GM21717 (cell line): Measurements from ENCODE around the gene SEPTIN5.

ENCODE experiments used
- ATAC-seq: cut with Tn5 transposase; IDR thresholded peaks from one replicate; pipeline ENCODE4 v1.9.1; 2021; ENCODE audit warnings: mild to moderate bottlenecking, moderate library complexity; ENCODE audit not compliant: unreplicated experiment

Gene SEPTIN5

DNA sequence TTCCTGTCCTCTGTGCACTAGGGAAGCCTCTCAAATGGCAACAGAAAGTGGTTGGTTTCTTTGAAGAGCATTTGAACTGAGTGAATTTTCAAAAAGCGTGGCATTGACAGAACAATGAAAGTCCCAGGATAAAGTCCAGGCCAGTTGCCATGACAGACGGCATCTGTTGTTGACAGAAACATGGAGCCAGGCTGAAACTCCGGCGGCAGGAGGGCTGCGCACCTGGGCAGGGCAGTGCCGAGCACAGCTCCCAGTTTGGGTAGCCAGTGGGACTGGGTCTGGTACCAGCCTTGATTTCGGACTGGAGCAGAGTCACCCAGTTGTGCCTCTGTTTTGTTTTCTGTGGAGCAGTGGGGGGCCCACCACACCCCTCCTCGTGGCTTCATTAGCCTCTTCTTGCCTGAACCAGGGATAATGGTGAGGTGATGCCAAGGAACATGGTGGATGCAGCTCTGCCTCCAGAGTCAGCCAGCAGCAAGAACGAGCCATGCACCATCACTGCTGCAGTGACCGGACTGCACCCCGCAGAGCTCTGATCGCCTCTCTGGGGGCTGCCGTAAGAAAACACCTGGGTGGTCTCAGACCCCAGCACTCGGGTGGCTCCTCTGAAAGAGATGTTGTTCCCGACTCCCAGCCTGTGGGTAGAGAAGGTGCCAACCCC is 9.8 kb upstream of the SEPTIN5 start:
- ATAC-seq: no peak

DNA sequence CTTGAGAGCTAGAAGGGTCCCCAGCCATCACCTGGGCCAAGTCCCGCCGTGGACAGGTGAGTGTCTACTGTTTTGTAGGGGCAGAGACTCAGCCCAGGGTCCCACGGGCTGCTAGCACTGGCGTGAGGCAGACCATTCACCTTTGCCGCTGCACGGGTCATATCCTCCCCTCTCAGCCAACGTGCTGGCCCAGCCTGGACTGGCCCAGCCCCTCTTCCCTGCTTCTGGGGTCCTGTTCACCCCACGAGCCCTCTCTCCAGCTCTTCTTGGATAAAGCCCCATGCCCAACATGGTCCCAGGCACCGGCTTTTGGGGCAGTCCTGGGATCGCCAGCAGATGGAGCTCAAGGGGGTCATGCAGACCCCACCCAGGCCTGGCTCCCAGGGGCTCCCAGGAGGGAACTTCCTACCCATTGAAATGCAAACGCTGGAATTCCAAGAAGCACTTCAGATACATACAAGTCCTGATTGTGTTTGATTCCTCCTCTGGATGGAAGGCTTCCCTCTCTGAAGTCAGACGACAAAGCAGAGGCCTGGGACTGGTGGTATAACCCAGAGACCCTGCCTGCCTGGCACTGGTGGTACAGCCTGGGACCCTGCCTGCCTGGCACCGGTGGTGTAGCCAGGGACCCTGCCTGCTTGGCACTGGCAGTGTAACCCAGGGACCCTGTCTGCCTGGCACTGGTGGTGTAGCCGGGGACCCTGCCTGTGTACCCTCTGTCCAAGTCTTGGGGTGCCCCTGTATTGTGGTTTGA is 8.9 kb upstream of the SEPTIN5 start:
- no peak for ATAC-seq

DNA sequence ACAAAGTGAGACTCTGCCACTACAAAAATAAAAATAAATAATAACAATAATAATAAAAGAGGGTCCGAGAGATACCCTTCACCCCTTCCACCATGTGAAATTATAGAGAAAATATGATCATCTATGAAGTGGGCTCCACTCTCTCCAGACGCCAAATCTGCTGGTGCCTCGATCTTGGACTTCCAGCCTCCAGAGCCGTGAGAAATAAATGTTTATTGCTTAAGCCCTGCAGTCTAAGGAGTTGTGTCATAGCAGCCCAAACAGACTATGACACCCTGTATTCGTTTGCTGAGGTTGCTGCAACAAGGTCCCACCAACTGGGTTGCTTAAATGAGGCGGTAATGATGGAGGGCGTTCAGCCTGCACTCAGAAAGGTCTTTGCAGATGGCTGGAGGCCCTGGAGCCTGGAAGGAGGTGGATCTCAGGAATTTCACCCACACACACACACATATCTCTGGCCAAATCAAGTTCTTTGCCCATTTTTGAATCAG is 7.6 kb upstream of the SEPTIN5 start:
- ATAC-seq: no peak

DNA sequence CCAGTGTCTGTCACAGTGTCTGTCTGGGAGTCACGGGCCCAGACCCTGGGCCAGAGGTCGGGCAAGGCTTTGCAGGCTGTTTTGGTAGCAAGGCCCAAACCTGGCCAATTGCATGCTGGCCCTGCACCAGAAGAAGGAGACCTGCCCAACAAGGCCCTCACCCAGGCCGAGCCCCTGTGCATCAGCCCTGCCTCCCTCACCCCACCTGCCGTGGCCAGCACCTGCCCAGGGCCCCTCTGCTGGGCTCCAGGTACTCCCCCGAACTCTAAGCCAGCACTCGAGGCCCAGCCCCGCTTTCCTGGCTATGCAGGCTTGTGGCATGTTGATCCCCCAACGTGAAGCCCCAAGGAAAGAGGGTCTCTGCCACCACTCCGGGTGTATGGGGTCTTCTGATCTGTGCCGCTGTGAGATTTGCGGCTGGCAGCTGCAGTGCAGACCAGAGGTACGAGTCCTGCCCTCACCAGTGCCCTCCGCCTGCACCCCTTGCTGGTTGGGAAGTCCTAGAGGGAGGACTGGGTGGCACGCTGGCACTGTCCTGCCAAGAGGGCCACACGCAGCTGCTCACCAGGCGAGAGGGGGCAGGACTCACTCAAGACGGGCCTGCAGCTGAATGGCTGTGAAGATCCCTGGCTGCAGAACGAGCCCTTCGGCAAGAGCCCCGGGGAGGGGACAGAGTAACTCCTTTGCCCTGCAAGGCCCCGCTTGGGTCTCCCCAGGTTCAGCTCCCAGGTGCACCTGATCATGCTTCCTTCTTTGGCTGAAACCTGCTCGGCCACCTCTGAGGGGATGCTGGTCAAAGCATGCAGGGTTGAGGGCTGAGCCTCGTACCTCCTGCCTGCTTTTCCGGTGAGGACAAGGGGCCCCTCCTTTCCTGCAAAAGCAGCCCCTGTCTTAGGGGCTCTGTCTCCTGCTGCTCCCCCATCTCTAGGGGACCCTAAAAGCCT is 6.7 kb upstream of the SEPTIN5 start:
- no peak for ATAC-seq

GRCh38 chr22:19708321-19709011 is 5.8 kb upstream of the SEPTIN5 start:
- ATAC-seq: no peak

DNA sequence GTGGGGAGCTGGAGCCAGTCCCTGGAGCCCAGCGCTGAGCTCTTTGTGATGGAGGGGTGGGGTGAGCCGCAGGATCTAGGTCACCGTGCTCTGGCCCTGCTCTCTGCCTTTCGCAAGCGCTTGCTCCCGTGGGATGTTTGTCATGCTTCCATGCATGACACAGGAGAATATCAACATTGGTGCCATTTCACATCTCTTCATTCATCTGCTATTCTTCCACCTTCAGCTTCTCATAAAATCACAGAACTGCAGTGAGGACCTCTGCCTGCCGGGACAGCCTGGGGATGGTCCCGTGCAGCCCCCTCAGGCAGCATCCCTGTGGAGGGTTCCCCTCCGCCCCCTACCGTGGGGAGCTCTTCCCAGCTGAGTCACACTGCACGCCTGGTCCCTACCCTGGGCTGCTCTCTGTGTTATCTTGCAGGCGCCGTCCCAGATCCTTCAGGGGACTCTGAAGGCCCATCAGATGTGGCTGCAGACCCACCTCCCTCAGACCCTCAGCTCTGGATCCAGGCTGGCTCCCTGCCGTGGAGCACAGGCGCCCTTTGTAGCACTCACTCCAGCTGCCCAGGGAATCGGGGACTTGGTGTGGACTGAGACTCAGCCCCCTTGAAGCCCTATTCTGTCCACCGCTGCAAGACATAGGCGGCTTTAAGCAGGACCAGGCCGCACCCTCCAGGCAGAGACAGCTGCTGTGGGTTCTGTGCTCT is 5.1 kb upstream of the SEPTIN5 start:
- no peak for ATAC-seq

DNA sequence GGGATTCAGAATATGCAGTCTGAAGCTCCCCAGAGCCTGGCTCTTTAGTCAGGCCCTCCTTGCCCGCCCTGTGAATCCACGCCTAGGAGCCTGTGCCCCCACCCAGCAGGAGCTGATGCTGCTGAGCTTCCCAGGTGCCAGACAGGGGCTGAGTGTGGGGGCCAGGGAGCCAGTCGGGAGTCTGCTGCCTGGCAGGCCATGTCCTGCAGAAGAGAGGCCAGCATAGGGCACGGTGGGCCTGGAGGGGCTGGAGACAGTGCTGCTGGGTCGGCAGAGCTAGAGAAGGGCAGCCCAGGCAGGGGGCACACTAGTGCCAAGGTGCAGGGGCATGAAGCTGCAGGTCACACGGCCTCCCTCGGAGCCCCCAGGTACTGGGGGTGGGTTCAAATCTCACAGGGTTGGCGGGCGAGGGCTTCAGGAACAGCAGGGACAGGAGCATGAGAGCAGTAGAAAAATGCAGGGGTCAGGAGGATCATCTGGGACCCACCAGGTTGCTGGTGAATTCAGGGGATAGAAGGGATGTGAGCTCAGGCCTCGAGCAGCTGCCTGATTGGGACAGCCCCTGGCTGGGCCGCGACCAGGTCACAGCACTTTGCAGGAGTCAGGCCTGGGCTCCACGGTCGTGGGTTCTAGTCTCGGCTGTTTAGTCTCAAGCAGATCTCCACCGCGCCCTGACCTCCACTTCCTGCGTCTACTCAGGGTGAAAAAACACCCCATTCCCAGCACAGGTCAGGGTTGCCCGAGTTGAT is 4.1 kb upstream of the SEPTIN5 start:
- no peak for ATAC-seq

DNA sequence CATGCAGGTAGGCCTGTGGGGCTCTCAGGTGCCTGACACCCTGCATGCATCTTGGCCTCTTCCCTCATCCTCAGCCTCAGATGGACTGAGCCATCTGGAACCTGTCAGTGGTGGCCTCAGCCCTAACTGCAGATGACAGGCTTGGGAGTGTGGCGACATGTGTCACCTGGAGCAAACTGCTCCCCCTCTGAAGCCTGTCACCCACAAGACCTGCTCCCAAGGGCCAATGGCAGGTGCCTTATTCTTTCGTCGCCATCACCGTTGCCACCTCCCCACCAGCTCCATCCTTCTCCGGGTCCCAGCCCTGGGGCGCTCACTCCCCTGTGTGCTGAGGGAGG is 3.6 kb upstream of the SEPTIN5 start:
- no peak for ATAC-seq

DNA sequence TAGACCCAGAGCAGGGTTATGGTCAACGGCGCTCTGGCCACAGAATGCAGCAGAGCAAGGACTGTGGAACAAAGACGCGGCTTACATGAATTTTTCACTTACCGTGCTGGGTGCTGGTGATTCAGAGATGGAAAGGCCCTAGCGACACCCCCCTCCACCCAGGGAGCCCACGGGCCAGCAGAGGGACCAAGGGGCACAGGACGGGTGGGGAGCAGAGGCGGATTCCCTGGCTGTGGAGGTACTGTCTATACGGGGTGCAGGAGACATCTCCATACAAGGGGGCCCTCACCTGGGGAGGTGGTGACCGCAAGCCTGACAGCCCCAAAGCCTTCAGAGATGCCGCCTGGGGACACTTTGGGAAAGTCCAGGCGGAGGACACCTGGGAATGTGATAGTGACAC is 1.1 kb upstream of the SEPTIN5 start:
- no peak for ATAC-seq

DNA sequence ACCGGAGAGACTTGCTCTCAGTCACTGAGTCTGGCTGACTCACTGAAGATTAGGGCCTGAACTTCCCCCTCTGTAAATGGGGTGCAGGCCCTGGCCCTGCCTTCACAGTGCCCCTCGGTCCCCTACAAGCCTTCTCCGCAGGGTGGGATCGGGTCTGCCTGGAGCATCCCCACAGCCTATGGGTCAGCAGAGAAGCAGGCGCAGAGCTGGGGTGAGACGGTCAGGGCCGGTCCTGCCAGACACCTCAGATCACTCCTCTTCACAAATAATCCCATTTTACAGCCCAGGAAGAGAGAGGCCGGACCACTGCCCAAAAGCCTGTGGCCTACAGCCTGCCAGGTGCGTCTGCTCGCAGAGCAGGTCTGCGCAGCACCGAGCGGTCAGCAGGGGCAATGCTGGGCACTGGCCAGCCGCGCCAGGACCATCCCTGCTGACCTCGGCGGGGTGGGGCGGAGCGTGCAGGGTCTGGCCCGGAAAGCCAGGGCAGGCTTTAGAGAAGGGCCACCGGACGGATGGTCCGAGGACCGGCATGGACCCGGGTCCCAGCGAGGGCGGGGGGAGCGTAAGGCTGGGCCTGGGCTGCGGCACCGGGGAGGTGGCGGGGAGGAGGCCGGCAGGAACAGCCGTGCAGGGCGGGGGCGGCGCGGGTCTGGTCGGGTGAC is 522 bp upstream of the SEPTIN5 start:
- ATAC-seq: no peak

- no peak for ATAC-seq
Measured at GRCh38 chr22:19715188-19715930, 1.1 kb downstream of the SEPTIN5 start.

GRCh38 chr22:19716041-19716828 is 1.9 kb downstream of the SEPTIN5 start:
- no peak for ATAC-seq

DNA sequence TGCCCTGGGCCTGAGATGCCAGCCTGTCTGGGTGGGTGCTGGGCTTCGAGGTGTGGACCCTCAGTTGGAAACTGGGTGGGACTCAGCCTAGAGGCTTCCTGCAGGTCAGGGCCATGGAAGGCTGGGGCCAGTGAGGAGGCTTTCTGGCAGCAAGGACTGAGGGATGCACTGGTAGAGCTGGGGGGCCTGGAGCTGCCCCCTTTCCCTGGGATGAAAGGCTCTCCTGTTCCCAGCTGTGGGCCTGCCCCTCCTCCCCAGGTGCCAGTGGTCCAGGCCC is 2.5 kb downstream of the SEPTIN5 start:
- ATAC-seq: no peak

DNA sequence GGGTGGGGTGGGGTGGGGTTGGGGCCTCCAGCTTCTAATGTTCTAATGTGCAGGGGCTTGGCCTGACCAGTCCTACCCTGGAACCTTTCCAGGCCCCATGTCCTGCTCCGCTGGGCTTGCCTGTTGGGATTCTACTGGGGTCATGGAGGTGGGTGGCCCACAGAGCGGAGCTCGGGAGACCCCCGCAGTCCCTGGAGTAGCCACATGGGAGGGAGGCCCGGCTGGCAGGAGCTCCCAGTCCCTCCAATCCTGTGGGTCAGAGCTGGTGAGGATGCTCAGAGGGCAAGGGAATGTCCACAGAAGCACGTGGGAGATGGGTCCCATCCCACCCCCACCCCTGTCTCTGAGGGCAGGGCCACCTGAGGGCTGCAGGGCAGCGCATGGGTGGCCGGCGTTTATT is 2.9 kb downstream of the SEPTIN5 start:
- ATAC-seq: no peak

- no peak for ATAC-seq
Measured at GRCh38 chr22:19717691-19718455, 3.6 kb downstream of the SEPTIN5 start.

- ATAC-seq: no peak
Measured at GRCh38 chr22:19718456-19719049, 4.2 kb downstream of the SEPTIN5 start.

GRCh38 chr22:19719050-19719482 is 4.8 kb downstream of the SEPTIN5 start:
- ATAC-seq: no peak
